H1 (cell line): ENCODE measurements around the gene PLD5. TPM values are rescaled to one million over a fixed set of nuclear protein-coding genes. Genes with fewer than 3 reads are reported as not detected.

Source experiments
- CTCF ChIA-PET: fragments of 300-600 bp; sonication (Branson Sonifier 250); formaldehyde crosslinking; loops from one replicate; lab custom pipeline; 2021; ENCODE audit not compliant: partially characterized antibody; lab: Charles Lee
- POLR2A ChIA-PET: fragments of 300-600 bp; sonication (Branson Sonifier 250); formaldehyde crosslinking; loops from one replicate; lab custom pipeline; 2021; ENCODE audit warnings: inconsistent platforms; ENCODE audit not compliant: partially characterized antibody; lab: Charles Lee
- DNase-seq, 2 experiments: peaks; one replicate each; pipeline versions ENCODE4 v3.0.0 to v3.0.0-alpha.2; 2010 to 2022; ENCODE audit warnings: low spot score in 2 of 2, low read depth in 1 of 2, mixed read lengths in 1 of 2
- FAIRE-seq: peaks from 2 replicates; lab custom pipeline; 2011; peaks lifted over from hg19 to GRCh38; lab: Jason Lieb, UNC
- H2AFZ ChIP-seq: 2 replicates; pipeline ENCODE4 v1.8.1; 2012; ENCODE audit warnings: low read length, inconsistent platforms
- H2AK5ac ChIP-seq: 2 replicates; pipeline ENCODE4 v1.6.1; 2013; ENCODE audit warnings: low read depth, low read length
- H2BK120ac ChIP-seq: replicated peaks from 2 replicates; pipeline ENCODE3; 2013; ENCODE audit warnings: low read depth, low read length, inconsistent platforms
- H2BK12ac ChIP-seq: 2 replicates; pipeline ENCODE4 v1.6.1; 2013; ENCODE audit warnings: low read depth, low read length
- H2BK15ac ChIP-seq: 2 replicates; pipeline ENCODE4 v1.6.1; 2013; ENCODE audit warnings: low read length
- H2BK20ac ChIP-seq: 2 replicates; pipeline ENCODE4 v1.6.1; 2013; ENCODE audit warnings: low read length
- H2BK5ac ChIP-seq: 2 replicates; pipeline ENCODE4 v1.6.1; 2013; ENCODE audit warnings: low read depth, low read length
- H3K14ac ChIP-seq: 2 replicates; pipeline ENCODE4 v1.6.1; 2013; ENCODE audit warnings: inconsistent platforms; ENCODE audit not compliant: insufficient read length
- H3K18ac ChIP-seq: 2 replicates; pipeline ENCODE4 v1.6.1; 2013; ENCODE audit warnings: low read length; ENCODE audit errors: extremely low read depth
- H3K23ac ChIP-seq: 2 replicates; pipeline ENCODE4 v1.6.1; 2013; ENCODE audit warnings: inconsistent platforms; ENCODE audit not compliant: insufficient read length
- H3K23me2 ChIP-seq: 2 replicates; pipeline ENCODE4 v1.6.1; 2013; ENCODE audit warnings: low read depth, low read length
- H3K27ac ChIP-seq: 2 replicates; pipeline ENCODE4 v1.6.1; 2011; ENCODE audit warnings: low read depth, low read length, inconsistent platforms
- H3K27me3 ChIP-seq, 4 experiments: replicated peaks in 1 of 4; 1 replicate in 1 of 4; 2 replicates in 3 of 4; pipeline versions ENCODE4 v1.6.1 to v1.8.1; 2011 to 2013; ENCODE audit warnings: low read length in 3 of 4, mild to moderate bottlenecking in 3 of 4, inconsistent platforms in 2 of 4, mixed read lengths in 2 of 4, moderate library complexity in 1 of 4; ENCODE audit not compliant: control insufficient read depth in 3 of 4, insufficient read depth in 3 of 4; ENCODE audit errors: extremely low read depth in 1 of 4
- H3K36me3 ChIP-seq, 4 experiments: 2 replicates each; pipeline versions ENCODE4 v1.6.1 to v1.8.1; 2011 to 2013; ENCODE audit warnings: mild to moderate bottlenecking in 4 of 4, low read length in 3 of 4, moderate library complexity in 2 of 4, control low read depth in 1 of 4, inconsistent platforms in 1 of 4; ENCODE audit not compliant: insufficient read depth in 4 of 4, control insufficient read depth in 2 of 4
- H3K4ac ChIP-seq: replicated peaks from 2 replicates; pipeline ENCODE3; 2013; ENCODE audit warnings: low read length, low read depth, mixed read lengths, inconsistent platforms; ENCODE audit not compliant: insufficient read length
- H3K4me1 ChIP-seq, 4 experiments: replicated peaks in 1 of 4; 1 replicate in 1 of 4; 2 replicates in 3 of 4; pipeline versions ENCODE4 v1.6.1 to v1.8.1; 2011 to 2013; ENCODE audit warnings: low read length in 3 of 4, inconsistent platforms in 2 of 4, mixed read lengths in 1 of 4; ENCODE audit not compliant: insufficient read depth in 4 of 4, control insufficient read depth in 3 of 4
- H3K4me2 ChIP-seq, 2 experiments: 2 replicates each; pipeline versions ENCODE4 v1.6.1 to v1.8.1; 2011 to 2013; ENCODE audit warnings: low read depth in 2 of 2, low read length in 2 of 2, control low read depth in 1 of 2, inconsistent platforms in 1 of 2, mild to moderate bottlenecking in 1 of 2; ENCODE audit not compliant: insufficient read depth in 1 of 2
- H3K4me3 ChIP-seq, 4 experiments: fragments of 200-600, 300-600 bp in 1 of 4; sonication (generic), shearing (Covaris generic), sonication (Bioruptor Twin) in 1 of 4; 2 replicates each; pipeline versions ENCODE4 v1.5.1 to v1.8.1; 2011 to 2016; ENCODE audit warnings: low read length in 4 of 4, low read depth in 3 of 4, control low read depth in 2 of 4, inconsistent platforms in 2 of 4, mild to moderate bottlenecking in 2 of 4, mixed read lengths in 1 of 4, moderate library complexity in 1 of 4; ENCODE audit not compliant: insufficient read depth in 2 of 4; ENCODE audit errors: extremely low read depth in 1 of 4
- H3K56ac ChIP-seq: replicated peaks from 2 replicates; pipeline ENCODE3; 2013; ENCODE audit warnings: low read depth, mild to moderate bottlenecking, mixed read lengths, low read length, inconsistent platforms; ENCODE audit not compliant: insufficient read length
- H3K79me1 ChIP-seq: 2 replicates; pipeline ENCODE4 v1.6.1; 2013; ENCODE audit warnings: low read depth, low read length, control low read depth
- H3K79me2 ChIP-seq, 2 experiments: 2 replicates each; pipeline versions ENCODE4 v1.6.1 to v1.8.1; 2012 to 2013; ENCODE audit warnings: low read length in 2 of 2, mild to moderate bottlenecking in 2 of 2, inconsistent platforms in 1 of 2; ENCODE audit not compliant: insufficient read depth in 2 of 2, control insufficient read depth in 1 of 2
- H3K9ac ChIP-seq, 4 experiments: replicated peaks in 1 of 4; 1 replicate in 1 of 4; 2 replicates in 3 of 4; pipeline versions ENCODE4 v1.6.1 to v1.8.1; 2011 to 2013; ENCODE audit warnings: low read depth in 3 of 4, low read length in 3 of 4, control low read depth in 2 of 4, mild to moderate bottlenecking in 2 of 4, moderate library complexity in 2 of 4, inconsistent platforms in 1 of 4; ENCODE audit errors: extremely low read depth in 1 of 4
- H3K9me3 ChIP-seq, 2 experiments: 2 replicates each; pipeline versions ENCODE4 v1.6.1 to v1.8.1; 2012 to 2013; ENCODE audit warnings: mild to moderate bottlenecking in 2 of 2, moderate library complexity in 2 of 2, control low read depth in 1 of 2, inconsistent platforms in 1 of 2, low read depth in 1 of 2, low read length in 1 of 2, mixed read lengths in 1 of 2; ENCODE audit not compliant: insufficient read depth in 2 of 2
- H4K20me1 ChIP-seq, 2 experiments: replicated peaks in 1 of 2; 2 replicates each; pipeline versions ENCODE3 to v1.8.1; 2011 to 2013; ENCODE audit warnings: inconsistent platforms in 2 of 2, low read length in 2 of 2, mild to moderate bottlenecking in 1 of 2; ENCODE audit not compliant: insufficient read depth in 2 of 2, control insufficient read depth in 1 of 2
- H4K5ac ChIP-seq: 2 replicates; pipeline ENCODE4 v1.6.1; 2013; ENCODE audit warnings: low read length, low read depth, mixed read lengths, inconsistent platforms; ENCODE audit not compliant: insufficient read length
- H4K8ac ChIP-seq: 2 replicates; pipeline ENCODE4 v1.8.0; 2013; ENCODE audit warnings: mild to moderate bottlenecking, moderate library complexity, low read length, inconsistent platforms; ENCODE audit not compliant: insufficient read depth; ENCODE audit errors: extremely low read depth
- H4K91ac ChIP-seq: replicated peaks from 2 replicates; pipeline ENCODE3; 2013; ENCODE audit warnings: low read length, mixed read lengths, inconsistent platforms; ENCODE audit not compliant: insufficient read length
- BRCA1 ChIP-seq: IDR thresholded peaks from 2 replicates; pipeline ENCODE4 v1.6.1; 2012; ENCODE audit warnings: low read depth, low read length, improper control_type of control experiment
- WGBS, 2 experiments: shearing (Covaris generic) in 1 of 2; methylation state at CpG; one replicate each; pipeline versions ENCODE4 v1.1.6 to v1.1.7; 2013 to 2015; ENCODE audit warnings: low lambda C conversion rate in 2 of 2, mixed read lengths in 2 of 2, inconsistent platforms in 1 of 2, low coverage in 1 of 2, missing lambda C conversion rate in 1 of 2; ENCODE audit not compliant: insufficient replicate concordance in 2 of 2, insufficient coverage in 1 of 2, insufficient read length in 1 of 2; ENCODE audit errors: extremely low coverage in 1 of 2, missing lambda C conversion rate in 1 of 2; 5-methylcytosine and 5-hydroxymethylcytosine counted together
- polyA plus RNA-seq, 7 experiments: library from polyadenylated mRNA; depleted of rRNA in 3 of 7; stranded (reverse) in 5 of 7; unstranded in 2 of 7; fragments of >200 nt in 5 of 7; fragments of 200-250 nt in 2 of 7; gene quantifications; 1 replicate in 5 of 7; 2 replicates in 1 of 7; 4 replicates in 1 of 7; pipeline versions ENCODE4 v1.2.1 to v1.2.3, GENCODE V29; 2011 to 2013; ENCODE audit warnings: missing spikeins in 2 of 7, mixed read lengths in 2 of 7
- total RNA-seq: library from RNA; stranded (reverse); fragmentation: NEBNext Ultra II Directional; extraction: Animal tissue kit (Norgen Biotek cat#: 25700); gene quantifications from 2 replicates; pipeline ENCODE4 v1.2.1, GENCODE V29; 2021

The PLD5 gene
- total and polyA plus RNA-seq, 2 of the 8 experiments (the other 6 are each of a cell fraction or from before 2014, with no cell fraction given): 0.86 to 8.5 TPM

GRCh38 chr1:242065813-242066212 lies 458.7 kb downstream of the PLD5 start:
- Histone ChIP-seq H3K27me3 (no peaks in the 10 kb centered on the region), H3K14ac (no peak overlapping the region), H3K4me1 (peaks cover 0 to 4% (median 1%) of the 10 kb centered on the region in 4 experiments; a peak in 3 of 7 replicates), H4K5ac (no peak overlapping the region), H3K79me1 (no peaks in the 10 kb centered on the region), H3K9me3 (no peaks in the 10 kb centered on the region), H2BK12ac (no peak overlapping the region), H4K8ac (no peak overlapping the region), H3K36me3 (no peaks in the 10 kb centered on the region), H3K18ac (no peak overlapping the region), H3K4me2 (no peak overlapping the region), H3K23ac (no peak overlapping the region), H2AFZ (no peak overlapping the region), H2BK20ac (no peak overlapping the region), H2BK120ac (no peak overlapping the region), H3K56ac (no peak overlapping the region), H4K20me1 (no peaks in the 10 kb centered on the region), H3K4ac (no peak overlapping the region), H3K23me2 (no peaks in the 10 kb centered on the region), H3K4me3 (no peak overlapping the region), H3K27ac (no peak overlapping the region), H3K79me2 (no peaks in the 10 kb centered on the region), H4K91ac (no peak overlapping the region), H2AK5ac (no peak overlapping the region), H3K9ac (no peak overlapping the region), H2BK5ac (no peak overlapping the region), H2BK15ac (no peak overlapping the region)
- POLR2A ChIA-PET: no interaction called here
- FAIRE-seq (no peak), DNase-seq (no peak)
- no peak for TF ChIP-seq BRCA1
- WGBS, 2 experiments: 95% methylated on average over 2 of the region's 2 CpGs; no CpG with 5 or more reads in 1 of the 2 experiments
- CTCF ChIA-PET: interaction anchor here (1.3 kb wide), 1 partner anchor 8 kb away, joined by 3 read pairs; no protein-coding TSS in a partner anchor
